ENCODE results near the gene CSRP2.

CSRP2 gene

DNA sequence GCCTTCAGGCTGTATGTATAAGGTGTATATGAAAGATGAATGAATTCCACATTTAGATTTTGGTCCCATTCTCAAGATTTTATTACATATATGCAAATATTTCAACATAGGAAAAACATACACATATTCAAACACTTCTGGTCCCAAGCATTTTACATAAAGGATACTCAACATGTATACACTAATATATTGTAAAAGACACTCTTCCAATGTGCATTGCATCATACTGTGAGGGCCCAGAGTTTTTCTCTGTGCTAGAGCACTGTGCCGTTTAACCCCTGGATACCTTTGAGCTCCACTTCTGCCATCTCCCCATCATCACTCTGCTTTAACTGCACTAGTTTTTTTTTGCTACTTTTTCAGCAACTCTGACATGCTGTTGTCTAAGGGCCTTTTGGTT is 66.8 kb downstream of the CSRP2 start:
- TF ChIP-seq, protein P1, sequence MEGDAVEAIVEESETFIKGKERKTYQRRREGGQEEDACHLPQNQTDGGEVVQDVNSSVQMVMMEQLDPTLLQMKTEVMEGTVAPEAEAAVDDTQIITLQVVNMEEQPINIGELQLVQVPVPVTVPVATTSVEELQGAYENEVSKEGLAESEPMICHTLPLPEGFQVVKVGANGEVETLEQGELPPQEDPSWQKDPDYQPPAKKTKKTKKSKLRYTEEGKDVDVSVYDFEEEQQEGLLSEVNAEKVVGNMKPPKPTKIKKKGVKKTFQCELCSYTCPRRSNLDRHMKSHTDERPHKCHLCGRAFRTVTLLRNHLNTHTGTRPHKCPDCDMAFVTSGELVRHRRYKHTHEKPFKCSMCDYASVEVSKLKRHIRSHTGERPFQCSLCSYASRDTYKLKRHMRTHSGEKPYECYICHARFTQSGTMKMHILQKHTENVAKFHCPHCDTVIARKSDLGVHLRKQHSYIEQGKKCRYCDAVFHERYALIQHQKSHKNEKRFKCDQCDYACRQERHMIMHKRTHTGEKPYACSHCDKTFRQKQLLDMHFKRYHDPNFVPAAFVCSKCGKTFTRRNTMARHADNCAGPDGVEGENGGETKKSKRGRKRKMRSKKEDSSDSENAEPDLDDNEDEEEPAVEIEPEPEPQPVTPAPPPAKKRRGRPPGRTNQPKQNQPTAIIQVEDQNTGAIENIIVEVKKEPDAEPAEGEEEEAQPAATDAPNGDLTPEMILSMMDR (IDR thresholded peaks at IDR 0.05; ENCODE audit: low read length, missing control alignments), result no peak
- DNase-seq (ENCODE audit: low read depth), result no peak
- no peak overlapping the region for H3K4me3 ChIP-seq (replicated peaks; ENCODE audit: low read depth, low read length)

DNA sequence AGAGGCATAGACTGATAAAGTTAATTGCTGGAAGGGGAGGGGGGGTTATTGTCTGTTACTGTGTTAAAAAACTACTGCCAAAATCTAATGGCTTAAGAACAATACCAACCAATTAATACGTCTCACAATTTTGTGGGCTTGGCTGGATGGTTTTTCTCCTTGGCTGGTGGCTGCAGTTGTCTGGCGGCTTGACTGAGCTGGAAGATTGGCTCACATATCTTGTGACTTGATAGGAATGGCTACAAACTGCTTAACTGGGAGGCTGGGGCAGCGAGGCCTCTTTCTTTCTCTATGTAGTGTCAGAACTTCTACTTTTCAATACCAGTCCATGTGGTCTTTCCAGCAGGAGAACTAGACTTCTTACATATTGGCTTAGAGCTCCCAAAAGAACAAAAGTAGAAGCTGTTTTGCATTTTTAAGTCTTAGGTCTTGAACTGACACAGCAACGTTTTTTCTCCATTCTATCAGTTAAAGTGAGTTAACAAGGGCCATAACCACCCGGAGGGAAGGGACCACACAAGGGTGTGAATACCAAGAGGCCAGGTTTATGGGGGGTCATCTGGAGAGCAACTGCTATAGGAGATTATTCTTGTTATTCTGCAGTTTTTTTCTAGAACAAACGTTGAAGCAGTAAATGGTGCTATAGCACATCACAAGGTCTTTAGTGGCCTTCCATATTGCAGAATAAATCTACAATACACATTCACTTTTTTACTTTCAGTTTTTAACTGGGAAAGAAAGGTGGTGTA is 68.0 kb downstream of the CSRP2 start:
- no peak overlapping the region for H3K4me3 ChIP-seq (replicated peaks; ENCODE audit: low read depth, low read length)
- no peak for DNase-seq (ENCODE audit: low read depth)
- TF ChIP-seq, protein P1 (IDR thresholded peaks at IDR 0.05; ENCODE audit: low read length, missing control alignments), result no peak

Measured in fibroblast of pulmonary artery (primary cell).